Activated CD8-positive, alpha-beta memory T cell treated with anti-CD3 and anti-CD28 coated beads, Interleukin-2, amount 50 U/mL, for 24 hours (primary cell): ENCODE results near the gene OR5C1.
A peak's percentile ranks its signal among the peaks of the same experiment; 100 is the strongest.
"Not testable (repeated sequence)": the region's sequence is repeated elsewhere in the genome, so short reads cannot be mapped to it uniquely, and the experiment has no call there.

Experiments
- DNase-seq: peaks from one replicate; pipeline ENCODE4 v3.0.0-alpha.2; 2020; ENCODE audit errors: extremely low read depth

OR5C1 gene

DNA sequence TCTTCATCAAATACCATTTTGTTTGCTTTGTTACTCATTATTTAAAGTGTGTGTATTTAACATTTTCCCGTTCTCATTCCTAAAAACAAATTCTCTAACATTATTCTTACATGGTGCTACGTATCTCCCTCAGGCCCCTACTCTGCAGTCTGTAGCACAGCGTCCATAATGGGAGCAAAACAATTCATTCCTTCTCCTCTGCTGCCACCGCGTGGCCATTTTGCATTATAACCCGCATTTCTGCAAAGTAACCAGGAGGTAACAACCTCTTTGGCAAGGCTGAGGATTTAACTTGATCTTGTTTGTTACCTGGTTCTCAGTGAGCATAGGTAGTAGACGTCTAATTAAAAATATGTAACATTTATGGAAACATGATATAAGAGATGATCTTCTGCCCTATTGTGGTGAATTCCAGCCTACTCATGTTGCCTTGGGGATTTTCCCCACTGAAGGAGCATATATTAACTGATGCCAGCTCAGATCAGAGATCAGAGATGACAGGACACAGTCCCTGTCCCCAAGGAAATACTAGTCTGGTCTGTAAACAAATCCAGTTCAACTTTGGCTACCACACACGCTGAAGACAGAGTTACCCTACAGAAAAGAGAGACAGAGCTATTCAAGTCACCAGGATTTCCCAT is 21.7 kb downstream of the OR5C1 start:
- peak; percentile 49 for DNase-seq

DNA sequence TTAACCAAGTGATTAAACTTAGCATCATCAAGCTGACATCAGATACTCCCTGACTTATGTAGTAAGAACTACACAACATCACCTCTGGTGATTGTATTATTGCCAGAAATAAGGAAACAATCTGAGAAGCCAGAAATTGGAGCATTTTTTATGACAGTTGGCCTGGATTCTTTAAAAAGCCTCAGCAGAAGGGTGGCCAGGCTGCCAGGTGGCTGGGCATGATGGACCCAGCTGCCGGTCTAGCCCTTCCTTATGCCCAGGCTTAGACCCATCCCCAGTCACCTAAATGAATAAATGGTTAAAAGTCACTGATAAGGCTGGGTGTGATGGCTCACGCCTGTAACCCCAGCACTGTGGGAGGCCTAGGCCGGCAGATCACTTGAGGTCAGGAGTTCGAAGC is 24.0 kb downstream of the OR5C1 start:
- DNase-seq = no peak

DNA sequence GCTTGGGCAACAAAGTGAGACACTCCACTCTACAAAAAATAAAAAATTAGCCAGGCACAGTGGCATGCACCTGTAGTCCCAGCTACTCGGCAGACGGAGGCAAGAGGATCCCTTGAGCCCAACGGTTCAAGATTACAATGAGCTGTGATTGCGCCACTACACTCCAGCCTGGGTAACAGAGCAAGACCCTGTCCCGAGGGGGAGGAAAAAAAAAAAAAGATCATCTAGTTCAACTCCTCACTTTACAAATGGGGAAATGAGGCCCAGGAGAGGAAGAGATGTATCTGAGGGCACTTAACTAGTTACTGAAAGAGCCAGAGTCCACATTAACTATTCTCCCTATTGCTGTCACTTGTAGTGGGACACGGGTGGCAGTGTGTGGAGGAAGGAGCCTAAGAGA is 25.8 kb downstream of the OR5C1 start:
- no peak for DNase-seq

DNA sequence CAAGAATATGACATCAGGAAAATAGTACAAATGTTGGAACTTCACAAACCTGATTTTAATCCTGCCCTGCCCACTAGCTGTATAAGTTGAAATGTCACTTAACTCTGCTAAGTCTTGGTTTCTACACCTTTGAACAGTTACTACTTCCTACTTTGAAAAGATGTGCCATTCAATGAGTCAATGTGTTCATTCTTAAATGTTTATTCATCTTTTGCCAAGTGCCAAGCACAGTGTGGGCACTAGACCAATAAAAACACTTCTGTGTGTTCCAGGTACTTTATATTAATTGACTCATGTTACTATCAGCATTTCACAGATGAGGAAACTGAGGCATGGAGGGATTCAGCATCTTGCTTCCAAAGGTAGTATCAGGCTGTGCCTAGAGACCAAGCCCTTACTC is 26.8 kb downstream of the OR5C1 start:
- no peak for DNase-seq

DNA sequence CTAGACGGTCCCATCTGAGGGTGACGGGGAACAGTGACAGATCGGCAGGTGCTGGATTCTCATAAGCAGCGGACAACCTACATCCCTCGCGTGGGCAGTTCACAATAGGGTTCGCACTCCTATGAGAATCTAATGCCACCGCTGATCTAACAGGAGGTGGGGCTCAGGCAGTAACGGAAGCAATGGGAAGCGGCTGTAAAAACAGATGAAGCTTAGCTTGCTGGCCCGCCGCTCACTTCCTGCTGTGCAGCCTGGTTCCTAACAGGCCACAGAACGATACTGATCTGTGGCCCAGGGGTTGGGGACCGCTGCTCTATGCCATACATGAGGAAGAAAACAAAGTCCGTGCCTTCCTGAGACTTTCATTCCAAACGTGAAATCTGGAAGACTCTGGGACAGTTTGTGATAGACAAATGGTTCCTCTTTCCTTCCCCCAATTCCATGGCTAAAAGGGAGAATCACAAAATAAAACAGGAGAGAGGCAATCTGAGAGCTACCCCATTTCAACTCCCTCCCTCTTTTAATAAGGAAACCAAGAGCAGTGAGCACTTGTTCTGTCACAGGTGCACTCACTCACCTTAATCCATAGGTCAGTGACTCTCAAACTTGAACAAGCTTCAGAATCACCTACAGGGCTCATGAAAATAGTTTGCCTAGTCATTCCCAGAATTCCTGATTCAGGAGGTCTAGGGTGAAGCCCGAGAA is 27.6 kb downstream of the OR5C1 start:
- no peak for DNase-seq

DNA sequence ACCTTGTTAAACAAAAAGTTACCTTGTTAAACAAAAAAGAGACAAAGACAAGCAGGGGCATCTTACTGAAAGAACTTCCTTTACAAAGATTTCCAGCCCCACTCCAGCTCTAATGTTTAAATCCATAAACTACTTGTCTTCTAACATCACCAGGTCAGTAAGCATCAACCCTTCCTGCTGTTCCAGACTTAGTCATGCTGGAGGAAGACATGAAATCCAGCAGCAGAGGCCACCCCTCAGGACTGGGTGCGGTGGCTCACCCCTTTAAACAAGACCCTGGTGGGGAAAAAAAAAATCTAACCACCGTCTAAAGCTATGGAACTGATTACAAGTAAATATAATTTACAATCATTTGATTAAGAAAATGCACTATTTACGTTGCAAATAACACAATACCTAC is 30.6 kb downstream of the OR5C1 start:
- no peak for DNase-seq

DNA sequence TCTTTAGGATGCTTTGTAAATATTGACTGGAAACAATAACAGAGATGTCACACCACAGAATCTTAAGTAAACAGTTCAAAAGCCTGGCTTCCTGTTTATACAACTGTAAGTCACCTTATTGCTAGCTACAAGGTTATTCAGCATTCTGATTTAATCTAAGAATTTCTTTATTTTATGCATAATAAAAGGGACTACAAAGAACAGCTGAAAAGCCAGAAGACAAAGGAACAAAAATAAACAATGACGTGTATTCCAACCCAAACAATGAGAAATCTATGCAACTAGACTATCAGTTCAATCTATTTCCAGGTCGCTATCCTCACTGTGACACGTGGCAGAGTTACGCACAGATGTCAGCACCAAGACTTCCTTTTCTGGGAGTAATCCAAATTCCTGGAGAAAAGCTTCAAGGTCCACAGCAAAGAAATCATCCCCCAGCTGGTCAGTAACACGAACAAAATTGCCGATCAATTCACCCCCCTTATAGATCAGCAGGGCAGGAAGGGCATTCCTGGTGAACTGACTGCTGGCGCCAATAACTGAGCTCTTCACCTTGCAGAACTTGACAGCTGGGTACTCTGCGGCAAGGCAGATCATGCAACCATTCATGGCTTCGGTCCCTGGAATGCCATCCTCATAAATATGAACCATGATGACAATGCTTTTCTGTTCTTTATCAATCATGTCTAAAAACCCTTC is 31.2 kb downstream of the OR5C1 start:
- no peak for DNase-seq

DNA sequence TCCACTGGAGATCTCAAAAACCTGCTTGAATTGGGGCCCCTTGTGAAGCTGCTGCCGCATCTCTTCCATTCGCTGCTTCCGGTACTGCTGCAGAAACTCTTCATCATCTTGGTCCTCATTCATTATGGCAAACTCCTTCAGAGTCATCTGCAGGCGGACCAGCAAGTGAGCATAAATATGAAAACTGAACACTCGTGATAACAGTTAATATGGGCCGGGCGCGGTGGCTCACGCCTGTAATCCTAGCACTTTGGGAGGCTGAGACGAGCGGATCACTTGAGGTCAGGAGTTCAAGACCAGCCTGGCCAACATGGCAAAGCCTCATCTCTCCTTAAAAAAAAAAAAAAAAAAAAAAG is 31.7 kb downstream of the OR5C1 start:
- no peak for DNase-seq

DNA sequence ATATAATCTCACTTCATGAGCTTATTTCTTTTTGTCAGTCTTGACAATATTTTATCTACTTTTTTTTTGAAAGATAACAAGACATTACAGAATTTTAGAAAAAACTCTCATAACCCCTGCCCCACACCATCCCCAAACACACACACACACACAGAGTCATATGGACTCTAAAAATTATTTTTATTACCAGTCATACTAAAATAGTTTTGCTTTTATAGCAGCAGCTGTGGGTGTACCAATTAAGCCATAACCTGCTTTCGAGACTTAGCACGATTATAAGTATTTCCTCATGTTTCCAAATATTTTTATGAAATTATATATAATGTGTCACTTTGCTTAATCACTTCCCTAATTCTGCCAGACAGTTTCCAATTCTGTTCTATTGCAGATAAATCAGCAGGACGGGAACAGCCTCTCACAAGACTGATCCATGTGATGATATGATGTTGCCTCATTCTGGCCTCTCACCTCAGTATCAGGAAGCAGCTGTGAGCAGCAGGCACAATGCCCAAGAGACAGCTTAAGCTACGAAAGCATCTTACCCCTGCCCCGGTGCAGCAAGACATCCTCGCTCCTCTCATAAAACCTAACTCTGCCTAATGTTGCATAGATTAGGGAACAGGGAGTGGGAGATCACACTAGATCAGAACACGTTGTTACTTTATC is 32.7 kb downstream of the OR5C1 start:
- no peak for DNase-seq

DNA sequence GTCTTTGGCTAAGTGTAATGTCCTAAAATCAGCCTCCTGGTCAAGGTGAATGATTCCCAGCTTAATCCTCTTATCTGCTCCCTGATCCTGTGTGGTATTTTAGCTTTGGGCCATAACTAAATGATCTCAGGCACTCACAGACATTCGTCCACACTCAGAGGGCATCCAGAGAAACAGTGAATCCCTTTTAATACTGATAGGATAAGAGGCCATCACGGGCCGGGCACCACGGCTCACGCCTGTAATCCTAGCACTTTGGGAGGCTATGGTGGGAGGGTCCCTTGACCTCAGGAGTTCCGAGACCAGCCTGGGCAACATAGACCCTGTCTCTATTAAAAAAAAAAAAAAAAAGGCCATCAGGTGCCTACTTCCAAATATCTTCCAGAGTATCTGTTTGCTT is 33.3 kb downstream of the OR5C1 start:
- DNase-seq = no peak

DNA sequence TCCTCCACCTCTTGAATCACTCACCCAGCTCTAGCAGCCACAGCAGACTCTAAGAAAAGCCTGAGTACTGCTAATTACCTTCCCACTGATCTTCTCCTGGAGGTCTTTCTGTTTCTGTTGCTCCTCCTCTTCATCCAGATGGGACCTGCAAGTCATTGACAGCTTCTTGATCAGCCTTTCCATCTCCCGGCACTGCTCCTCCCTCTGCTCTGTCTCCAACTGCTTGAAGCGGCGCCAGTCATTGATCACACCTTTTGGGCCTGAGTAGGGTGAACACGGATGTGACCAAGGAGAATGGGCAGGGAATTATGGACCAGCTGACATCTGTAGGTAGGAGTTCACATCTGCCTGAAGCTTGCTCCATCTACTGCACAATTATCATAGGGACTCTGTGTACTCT is 34.2 kb downstream of the OR5C1 start:
- DNase-seq = no peak

DNA sequence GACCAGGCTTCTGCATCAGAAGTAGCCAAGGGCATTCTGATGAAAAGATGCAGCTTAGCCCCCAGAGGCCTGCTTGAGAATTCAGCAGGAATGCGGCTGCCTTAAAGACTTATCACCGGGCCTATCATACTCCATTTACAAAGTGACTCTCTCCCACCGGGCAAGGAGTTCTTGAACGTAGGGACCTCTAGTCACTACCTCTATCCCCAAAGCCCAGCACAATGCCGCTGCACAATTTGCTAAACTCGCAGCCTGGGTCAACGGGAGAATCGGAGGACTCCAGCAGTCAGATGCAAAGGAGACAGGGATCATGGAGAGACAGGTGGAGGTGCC is 39.0 kb downstream of the OR5C1 start:
- DNase-seq = no peak

DNA sequence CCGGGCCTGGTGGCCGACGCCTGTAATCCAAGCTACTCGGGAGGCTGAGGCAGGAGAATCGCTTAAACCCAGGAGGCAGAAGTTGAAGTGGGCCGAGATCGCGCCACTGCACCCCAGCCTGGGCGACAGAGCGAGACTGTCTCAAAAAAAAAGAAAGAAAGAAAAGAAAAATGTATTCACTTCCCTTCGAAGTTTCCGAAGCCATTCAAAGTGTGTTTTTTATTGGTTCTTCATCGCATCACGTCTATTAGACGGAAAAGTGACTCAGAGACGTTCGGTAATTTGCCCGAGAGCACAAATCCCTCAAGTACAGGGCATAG is 40.2 kb downstream of the OR5C1 start:
- not testable (repeated sequence) for DNase-seq

DNA sequence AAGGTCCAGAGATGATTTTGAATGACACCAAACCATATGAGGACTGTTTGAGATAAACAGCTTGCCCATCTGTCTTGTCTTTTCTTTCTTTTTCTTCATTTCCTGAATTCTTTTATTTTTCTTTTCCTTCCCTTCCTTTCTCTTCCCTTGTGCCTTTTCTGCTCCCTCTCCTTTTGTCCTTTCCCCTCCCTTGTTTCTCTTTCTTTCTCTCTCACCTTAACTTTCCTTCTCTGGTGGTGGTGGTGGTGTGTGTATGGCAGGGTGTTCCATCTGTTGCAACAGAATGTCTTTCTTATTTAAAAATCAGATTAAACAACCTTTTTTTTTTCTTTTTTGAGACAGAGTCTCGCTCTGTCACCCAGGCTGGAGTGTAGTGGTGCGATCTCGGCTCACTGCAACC is 43.5 kb downstream of the OR5C1 start:
- DNase-seq = no peak

DNA sequence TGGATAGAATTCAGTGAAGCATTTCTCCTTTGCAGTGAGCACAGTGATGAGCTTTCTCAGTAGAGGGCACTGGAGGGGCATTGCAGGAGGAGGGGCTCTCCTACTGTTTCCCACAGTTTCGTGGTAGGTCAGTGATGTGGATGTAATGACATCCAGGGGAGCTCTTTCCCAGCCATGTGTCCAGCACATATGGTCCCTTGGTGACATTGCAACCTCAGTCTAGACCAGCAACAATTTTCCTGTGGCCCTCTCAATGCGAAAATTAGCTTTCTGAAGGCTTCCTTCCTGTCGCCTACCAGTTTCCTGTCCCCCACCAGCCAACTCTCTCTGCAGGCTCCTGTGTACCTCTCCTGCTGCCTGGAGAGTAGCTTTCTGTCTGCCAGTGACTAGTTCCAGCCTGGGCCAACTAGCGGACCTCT is 46.6 kb downstream of the OR5C1 start:
- no peak for DNase-seq

DNA sequence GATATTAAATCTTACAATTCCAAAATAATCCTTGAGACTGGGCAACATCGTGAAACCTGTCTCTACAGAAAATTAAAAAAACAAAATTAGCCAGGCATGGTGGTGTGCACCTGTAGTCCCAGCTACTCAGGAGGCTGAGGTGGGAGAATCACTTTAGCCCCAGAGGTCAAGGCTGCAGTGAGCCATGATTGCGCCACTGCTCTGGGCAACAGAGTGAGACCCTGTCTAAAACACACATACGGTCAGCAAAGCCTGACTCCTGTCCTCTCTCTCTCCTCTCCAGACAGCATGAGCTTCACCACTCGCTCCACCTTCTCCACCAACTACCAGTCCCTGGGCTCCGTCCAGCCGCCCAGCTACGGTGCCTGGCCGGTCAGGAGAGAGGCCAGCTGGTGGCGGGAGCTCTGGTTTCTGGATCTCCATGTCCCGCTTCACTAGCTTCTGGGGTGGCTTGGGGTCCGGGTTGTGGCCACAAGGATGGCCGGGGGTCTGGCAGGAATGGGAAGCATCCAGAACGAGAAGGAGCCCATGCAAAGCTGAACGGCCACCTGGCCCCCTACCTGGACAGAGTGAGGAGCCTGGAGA is 48.6 kb downstream of the OR5C1 start:
- DNase-seq = no peak

DNA sequence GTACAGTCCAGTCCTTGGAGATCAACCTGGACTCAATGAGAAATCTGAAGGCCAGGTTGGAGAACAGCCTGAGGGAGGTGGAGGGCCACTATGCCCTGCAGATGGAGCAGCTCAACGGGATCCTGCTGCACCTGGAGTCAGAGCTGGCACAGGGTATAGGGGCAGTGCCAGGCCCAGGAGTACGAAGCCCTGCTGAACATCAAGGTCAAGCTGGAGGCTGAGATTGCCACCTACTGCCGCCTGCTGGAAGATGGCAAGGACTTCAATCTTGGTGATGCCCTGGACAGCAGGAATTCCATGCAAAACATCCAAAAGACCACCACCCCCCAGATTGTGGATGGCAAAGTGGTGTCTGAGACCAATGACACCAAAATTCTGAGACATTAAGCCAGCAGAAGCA is 49.7 kb downstream of the OR5C1 start:
- not testable (repeated sequence) for DNase-seq
